Lower leg skin (tissue), 3 donors: ENCODE data around the gene ELOVL5.

ENCODE experiments used
- POLR2A ChIP-seq, 2 donors: fragments of 450-650 bp; IDR thresholded peaks; one replicate each; pipeline ENCODE4 v1.6.1; 2016 to 2017; ENCODE audit warnings: antibody characterized with exemption in 2 of 2, mild to moderate bottlenecking in 1 of 2, moderate library complexity in 1 of 2
- TF ChIP-seq, protein P1 (sequence below), 3 donors: fragments of 450-650 bp; IDR thresholded peaks; one replicate each; pipeline ENCODE4 v1.5.1; 2016; ENCODE audit warnings: antibody characterized with exemption in 3 of 3, mild to moderate bottlenecking in 3 of 3, moderate library complexity in 2 of 3

DNA sequence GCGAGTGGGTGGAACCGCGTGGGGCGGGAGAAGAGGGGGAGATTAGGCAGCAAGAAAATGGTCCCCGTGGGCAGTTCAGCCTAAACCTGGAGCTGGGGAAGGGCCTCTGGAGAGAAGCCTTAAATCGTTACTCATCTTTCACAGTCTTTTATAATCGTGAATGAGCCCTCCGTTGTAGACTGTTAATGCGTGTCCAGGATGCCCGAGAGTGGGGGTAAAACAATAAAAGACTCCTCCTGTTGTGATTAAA, 11.0 kb upstream of the ELOVL5 start:
- TF ChIP-seq, protein P1, sequence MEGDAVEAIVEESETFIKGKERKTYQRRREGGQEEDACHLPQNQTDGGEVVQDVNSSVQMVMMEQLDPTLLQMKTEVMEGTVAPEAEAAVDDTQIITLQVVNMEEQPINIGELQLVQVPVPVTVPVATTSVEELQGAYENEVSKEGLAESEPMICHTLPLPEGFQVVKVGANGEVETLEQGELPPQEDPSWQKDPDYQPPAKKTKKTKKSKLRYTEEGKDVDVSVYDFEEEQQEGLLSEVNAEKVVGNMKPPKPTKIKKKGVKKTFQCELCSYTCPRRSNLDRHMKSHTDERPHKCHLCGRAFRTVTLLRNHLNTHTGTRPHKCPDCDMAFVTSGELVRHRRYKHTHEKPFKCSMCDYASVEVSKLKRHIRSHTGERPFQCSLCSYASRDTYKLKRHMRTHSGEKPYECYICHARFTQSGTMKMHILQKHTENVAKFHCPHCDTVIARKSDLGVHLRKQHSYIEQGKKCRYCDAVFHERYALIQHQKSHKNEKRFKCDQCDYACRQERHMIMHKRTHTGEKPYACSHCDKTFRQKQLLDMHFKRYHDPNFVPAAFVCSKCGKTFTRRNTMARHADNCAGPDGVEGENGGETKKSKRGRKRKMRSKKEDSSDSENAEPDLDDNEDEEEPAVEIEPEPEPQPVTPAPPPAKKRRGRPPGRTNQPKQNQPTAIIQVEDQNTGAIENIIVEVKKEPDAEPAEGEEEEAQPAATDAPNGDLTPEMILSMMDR (IDR thresholded peaks at IDR 0.05), result no peak
- TF ChIP-seq POLR2A (IDR thresholded peaks at IDR 0.05), result no peak
